SH-SY5Y (cell line): ENCODE results near the gene CSMD2.

Experiments used
- GATA2 ChIP-seq: IDR thresholded peaks from 2 replicates; pipeline ENCODE4 v1.6.1; 2011; ENCODE audit warnings: mild to moderate bottlenecking, low read depth, low read length
- GATA3 ChIP-seq: IDR thresholded peaks from 2 replicates; pipeline ENCODE4 v1.6.1; 2011; ENCODE audit warnings: low read depth, mild to moderate bottlenecking, low read length, moderate library complexity

GRCh38 chr1:33659641-33660040 lies 505.4 kb downstream of the CSMD2 start:
- no peak for TF ChIP-seq GATA2
- TF ChIP-seq GATA3: no peak
